Mucosa of descending colon (tissue), 3 donors: Measurements from ENCODE around the gene CEP112. TPM values are rescaled to one million over a fixed set of nuclear protein-coding genes. Genes with fewer than 3 reads are reported as not detected.

Experiments used
- ATAC-seq: fragments of 200-7000 bp; cut with Tn5 transposase; one replicate; pipeline ENCODE4 v1.9.1; 2020; ENCODE audit warnings: mild to moderate bottlenecking, moderate library complexity
- DNase-seq, 3 donors: peaks; one replicate each; pipeline ENCODE4 v3.0.0-alpha.2; 2020
- H3K36me3 ChIP-seq: fragments of 200-600 bp; one replicate; pipeline ENCODE4 v1.8.0; 2021; ENCODE audit warnings: low read depth, mild to moderate bottlenecking
- H3K4me1 ChIP-seq: fragments of 200-600 bp; one replicate; pipeline ENCODE4 v1.8.0; 2021; ENCODE audit warnings: low read depth, mild to moderate bottlenecking
- H3K4me3 ChIP-seq: fragments of 200-600 bp; one replicate; pipeline ENCODE4 v1.8.0; 2021; ENCODE audit warnings: mild to moderate bottlenecking
- H3K9me3 ChIP-seq: fragments of 200-600 bp; one replicate; pipeline ENCODE4 v1.8.0; 2021; ENCODE audit warnings: mild to moderate bottlenecking
- CTCF ChIP-seq: fragments of 200-600 bp; IDR thresholded peaks from one replicate; pipeline ENCODE4 v1.8.0; 2022; ENCODE audit warnings: antibody characterized with exemption, mild to moderate bottlenecking
- intact Hi-C, 2 donors: fragments of 100-400 bp; cut with DNase I in 1 of 2; cut with micrococcal nuclease in 1 of 2; formaldehyde crosslinking; loops; one replicate each; pipeline versions ENCODE4 v1.11.0 to v1.11.1; 2022; cut with DNase I, micrococcal nuclease
- total RNA-seq, 3 donors: library from RNA; stranded (reverse); fragmentation: NEBNext Ultra II Directional in 2 of 3; extraction: Animal tissue kit (Norgen Biotek cat#: 25700) in 2 of 3; gene quantifications; one replicate each; pipeline versions ENCODE4 v1.2.1 to v1.2.4, GENCODE V29; 2021 to 2023
- donor health status: DM: no; HTN: no; CAD: no; lungs with moderate emphysema.
- donor health status: DM: no; HTN: no; CAD: no.
- donor health status: DM: no; HTN: yes; CAD: no.

Gene CEP112
- total RNA-seq, 3 donors from 2014 or later = 6.3 to 18.5 (median 7.0) TPM

GRCh38 chr17:65659512-65659911 is 532.4 kb downstream of the CEP112 start:
- H3K4me1 ChIP-seq = no peaks in the 10 kb centered on the region
- H3K36me3 ChIP-seq = no peaks in the 10 kb centered on the region
- TF ChIP-seq CTCF = no peak
- intact Hi-C loops = no loop called here
- ATAC-seq (no peak), DNase-seq (no peak)
- H3K9me3 ChIP-seq = no peaks in the 10 kb centered on the region
- H3K4me3 ChIP-seq = no peak overlapping the region

DNA sequence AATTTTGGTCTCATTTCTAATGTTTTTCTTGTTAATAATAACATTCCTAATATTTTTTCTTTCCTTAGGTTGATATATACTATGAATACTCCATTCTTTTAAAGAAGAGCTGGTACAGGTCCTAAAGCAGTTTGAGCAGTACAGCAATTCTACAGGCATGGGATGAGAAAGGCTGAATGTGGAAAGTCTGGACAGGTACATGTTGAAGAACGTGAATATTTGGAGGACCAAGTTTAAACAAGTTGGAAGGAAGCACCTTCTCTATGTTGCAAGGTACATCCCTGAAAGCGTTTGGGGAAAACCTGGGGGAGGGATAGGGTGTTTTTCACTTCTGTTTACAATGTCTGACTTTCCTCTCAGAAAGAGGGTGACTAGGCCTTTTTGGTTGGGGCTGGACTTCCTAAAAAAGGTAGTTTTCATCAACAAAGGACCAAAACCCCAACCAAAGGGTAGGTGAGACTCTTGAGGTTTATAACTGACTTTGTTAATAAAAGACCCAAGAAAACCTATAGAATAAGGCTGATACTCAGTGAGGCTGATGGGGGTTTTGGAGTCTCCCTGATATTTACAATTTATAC is 534.6 kb downstream of the CEP112 start:
- Histone ChIP-seq H3K4me1 (no peaks in the 10 kb centered on the region), H3K4me3 (no peak overlapping the region), H3K9me3 (no peaks in the 10 kb centered on the region), H3K36me3 (no peaks in the 10 kb centered on the region)
- TF ChIP-seq CTCF = no peak
- ATAC-seq (no peak), DNase-seq (no peak)
- intact Hi-C loops = no loop called here

- no peaks in the 10 kb centered on the region for H3K4me1 ChIP-seq
- no peak for DNase-seq
- H3K4me3 ChIP-seq = no peak overlapping the region
- intact Hi-C loops = no loop called here
- ATAC-seq = no peak
- H3K9me3 ChIP-seq = no peaks in the 10 kb centered on the region
- H3K36me3 ChIP-seq = no peaks in the 10 kb centered on the region
- TF ChIP-seq CTCF = no peak
Observed at GRCh38 chr17:65656390-65657250, 535.3 kb downstream of the CEP112 start.

GRCh38 chr17:65655706-65656105 is 536.2 kb downstream of the CEP112 start:
- no peaks in the 10 kb centered on the region for H3K36me3 ChIP-seq
- H3K4me3 ChIP-seq = no peak overlapping the region
- DNase-seq = no peak
- H3K9me3 ChIP-seq = no peaks in the 10 kb centered on the region
- intact Hi-C loops = no loop called here
- no peak for ATAC-seq
- no peak for TF ChIP-seq CTCF
- H3K4me1 ChIP-seq = no peaks in the 10 kb centered on the region

DNA sequence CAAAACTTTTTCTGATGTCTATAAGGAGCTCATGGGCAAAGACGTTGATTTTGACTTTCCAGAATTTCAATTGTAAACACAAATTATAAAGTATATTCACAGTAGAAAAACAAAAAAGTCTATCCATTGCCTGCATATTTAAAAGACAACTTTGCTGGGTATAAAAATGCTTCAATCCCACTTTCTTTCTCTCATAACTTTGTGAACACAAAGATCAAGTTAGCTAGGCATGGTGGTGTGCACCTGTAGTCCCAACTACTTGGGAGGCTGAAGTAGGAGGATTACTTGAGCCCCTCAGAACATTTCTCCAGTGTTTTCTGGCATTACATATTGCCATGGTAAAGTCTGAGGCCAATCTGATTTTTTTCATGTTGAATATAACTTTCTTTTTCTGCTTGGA is 547.4 kb downstream of the CEP112 start:
- no peaks in the 10 kb centered on the region for H3K36me3 ChIP-seq
- H3K4me3 ChIP-seq = no peak overlapping the region
- ATAC-seq = no peak
- no peak for DNase-seq
- TF ChIP-seq CTCF = no peak
- H3K4me1 ChIP-seq = no peaks in the 10 kb centered on the region
- intact Hi-C loops = no loop called here
- peaks cover 15% of the 10 kb centered on the region for H3K9me3 ChIP-seq
